ENCODE results near the gene C15orf39.
A peak's percentile ranks its signal among the peaks of the same experiment; 100 is the strongest.
"Not testable (repeated sequence)": the region's sequence is repeated elsewhere in the genome, so short reads cannot be mapped to it uniquely, and the experiment has no call there.

C15orf39 gene

DNA sequence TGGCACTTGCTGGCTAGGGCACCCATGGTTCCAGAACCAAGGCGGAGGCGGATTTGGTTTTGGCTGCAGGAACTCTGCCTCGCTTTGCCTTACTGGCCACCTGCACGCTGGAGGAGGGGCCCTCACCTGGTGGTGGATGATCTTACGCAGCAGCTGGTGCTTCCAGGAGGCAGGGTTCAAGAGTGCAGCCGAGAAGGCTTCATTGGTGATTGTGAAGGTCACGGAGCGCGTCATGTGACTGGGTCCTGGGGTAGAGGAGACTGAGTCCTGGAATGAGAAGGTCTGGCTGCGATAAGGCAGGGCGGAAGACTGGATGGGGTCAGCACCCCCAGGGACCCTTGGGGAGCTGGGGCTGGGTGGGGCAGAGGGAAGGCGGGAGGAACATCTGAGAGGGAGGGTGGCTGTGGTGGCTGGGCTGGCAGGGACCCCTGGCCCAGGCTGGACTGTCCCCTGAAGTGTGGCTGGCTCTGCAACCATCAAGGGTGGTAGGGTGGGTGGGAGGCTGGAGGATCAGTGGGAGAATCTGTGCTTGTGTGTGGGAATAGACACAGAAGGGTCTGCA, 30.7 kb downstream of the C15orf39 start:
- DNase-seq (no peak), ATAC-seq (no peak)

DNA sequence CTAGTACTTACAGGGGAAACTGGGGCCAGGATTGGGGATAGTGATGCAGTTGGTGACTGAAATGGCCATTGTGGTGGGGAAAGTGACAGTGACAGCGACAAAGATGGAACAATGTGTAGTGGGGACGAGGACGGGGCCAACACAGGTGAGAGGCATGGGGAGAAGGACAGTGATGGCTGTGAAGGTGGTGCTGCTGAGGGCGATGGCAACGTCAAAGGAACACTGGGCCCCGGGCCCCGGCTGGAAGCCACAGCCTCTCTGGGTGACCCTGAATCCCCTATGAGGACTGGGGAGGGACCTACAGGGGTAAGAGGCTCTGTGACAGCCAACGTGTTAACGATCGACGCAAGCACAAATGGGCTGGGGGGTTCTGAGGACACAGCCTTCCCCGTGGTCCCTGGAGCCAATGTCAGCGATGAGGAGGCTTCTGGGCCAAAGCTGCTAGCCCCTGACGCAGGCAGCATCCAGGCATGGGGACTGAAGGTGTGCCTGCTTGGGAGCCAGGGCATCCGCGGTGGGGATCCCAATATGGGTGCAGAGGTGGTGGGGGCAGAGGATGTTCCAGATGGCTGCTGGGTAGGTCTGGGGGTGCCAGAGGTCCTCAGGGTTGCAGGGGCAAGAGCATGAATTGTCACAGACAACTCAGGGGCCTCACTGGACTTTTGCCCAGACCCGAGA, 31.3 kb downstream of the C15orf39 start:
- ATAC-seq (no peak), DNase-seq (no peak)

DNA sequence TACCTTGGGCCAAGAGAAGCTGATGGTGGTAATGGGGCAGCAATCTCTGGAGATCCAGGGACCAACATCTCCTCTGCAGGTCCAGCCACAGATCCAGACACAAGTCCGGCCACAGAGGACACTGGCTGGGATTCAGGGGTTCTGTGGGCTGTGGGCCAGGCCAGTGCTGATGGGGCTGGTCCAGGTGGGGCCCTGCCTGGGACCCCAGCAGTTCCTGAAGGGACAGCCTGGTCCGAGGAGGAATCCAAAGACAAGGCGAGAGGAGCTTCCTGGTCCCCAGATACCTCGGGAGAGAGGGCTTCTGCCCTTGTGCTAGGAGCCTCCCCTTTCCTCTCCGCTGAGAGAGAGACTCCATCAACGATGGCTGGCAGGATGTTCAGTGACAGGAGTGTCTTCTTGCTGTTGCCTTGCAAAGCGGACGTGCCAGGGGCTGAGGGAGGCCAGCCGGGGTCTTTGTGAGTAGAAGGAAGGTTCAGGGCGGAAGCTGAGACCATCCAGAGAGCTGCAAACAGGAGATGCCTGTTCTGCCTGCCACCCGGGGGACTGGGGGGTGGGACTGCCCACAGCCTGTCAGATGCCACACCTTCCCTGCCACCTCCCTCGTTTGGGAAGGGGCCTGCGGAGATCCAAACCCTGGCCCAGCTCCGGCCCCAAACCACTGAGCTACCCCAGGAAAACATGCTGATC, 32.0 kb downstream of the C15orf39 start:
- no peak for DNase-seq
- no peak for ATAC-seq

DNA sequence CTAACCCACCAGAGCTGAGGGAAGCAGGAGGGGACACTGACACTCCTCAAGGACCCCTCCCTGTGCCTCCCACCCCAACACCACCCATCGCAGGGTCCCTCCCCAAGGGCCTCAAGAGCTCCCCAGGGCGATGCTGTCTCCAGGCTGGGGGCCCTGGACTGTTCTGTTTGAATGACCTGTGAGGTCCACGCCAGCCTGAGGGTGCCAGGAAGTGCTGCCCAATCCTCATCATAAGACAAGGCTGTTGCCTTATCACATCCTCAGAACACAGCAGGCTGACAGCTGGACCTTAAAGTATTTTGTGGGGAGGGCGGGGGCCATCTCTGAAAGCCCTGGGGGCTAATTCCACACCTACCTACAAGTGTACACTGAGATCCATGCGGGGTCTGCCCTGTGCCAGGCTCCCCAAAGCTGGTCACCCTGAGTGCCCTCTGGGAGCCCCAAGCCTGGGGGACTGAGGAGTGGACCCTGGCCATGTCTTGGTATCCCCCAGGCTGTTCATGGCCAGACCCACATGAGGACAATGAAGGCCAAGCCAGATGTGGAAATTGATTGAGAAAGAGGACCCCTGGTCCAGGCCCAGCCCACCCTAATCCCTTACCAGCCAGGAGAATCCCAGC, 32.6 kb downstream of the C15orf39 start:
- no peak for ATAC-seq
- no peak for DNase-seq

DNA sequence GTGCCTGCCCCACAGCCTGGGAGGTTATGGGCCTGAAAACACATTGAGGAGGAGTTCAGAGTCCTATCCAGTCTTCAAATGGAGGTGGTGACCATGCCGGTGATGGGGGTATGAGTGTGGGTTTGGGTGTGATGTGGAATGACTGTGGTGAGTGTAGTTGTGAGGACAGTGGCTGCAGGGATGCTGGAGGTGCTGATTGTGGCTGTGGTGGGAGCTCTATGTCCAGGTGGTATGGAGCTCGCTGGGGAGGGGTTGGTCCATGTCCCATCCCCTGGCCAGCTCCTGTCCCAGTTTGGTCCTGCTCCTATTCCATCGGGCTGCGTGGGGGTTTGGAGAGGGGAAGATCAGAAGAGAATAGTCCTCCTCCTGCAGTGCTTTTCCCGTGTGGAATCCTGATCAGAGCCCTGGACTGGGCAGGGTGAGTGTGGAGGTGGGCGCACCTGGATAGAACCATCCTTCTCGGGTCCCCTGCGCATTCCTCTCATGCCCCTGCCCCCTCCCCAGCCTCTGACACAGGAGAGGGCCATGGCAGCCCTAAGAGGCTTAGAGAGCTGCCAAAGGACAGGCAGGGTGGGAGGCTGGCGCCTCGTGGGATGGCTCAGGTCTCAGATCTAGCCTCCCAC, 33.5 kb downstream of the C15orf39 start:
- ATAC-seq (no peak), DNase-seq (no peak)

DNA sequence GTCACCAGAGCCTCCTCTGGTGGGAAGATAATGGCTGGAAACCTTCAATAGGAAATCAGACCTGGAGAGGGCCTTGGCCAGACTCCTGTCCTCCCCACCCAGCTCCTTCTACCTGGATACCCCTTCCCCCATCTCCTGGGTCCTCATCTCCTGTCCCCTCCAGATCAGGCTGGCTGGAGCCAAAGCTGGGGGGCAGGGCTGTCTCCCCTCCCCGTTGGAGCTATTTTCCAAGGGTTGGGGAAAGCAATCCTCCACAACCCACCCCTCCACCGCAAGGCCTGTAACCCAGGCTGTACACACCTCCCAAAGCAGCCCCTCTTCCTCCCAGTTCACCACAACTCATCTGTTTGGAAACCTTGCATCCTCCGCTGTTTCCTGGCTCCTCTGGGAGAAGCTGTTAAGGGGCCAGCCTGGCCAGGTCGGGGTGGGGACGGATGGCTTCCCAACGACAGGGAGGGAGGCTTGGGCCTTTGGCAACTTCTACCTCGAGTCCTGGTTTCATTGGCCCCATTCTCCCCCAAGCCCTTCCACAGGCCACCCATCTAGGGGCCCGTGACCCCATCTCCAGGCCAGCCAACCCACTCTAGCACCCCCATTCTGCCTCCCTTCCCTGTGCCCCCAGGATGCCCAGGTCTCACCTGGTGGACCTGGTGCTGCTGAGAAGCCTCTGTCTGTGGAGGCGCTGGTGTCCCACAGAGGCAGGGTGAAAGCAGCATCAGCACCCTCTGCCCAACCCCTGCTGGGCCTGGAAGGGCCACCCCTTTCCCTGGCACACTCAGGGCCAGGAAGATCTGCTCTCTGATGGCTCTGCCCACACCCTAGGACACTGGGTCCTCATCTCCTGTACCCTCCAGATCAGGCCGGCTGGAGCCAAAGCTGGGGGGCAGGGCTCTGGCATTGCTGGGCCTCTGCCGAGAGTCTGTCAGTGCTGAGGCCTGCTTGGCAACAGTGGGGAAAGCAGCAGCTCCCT, 34.4 kb downstream of the C15orf39 start:
- no peak for ATAC-seq
- DNase-seq = no peak

DNA sequence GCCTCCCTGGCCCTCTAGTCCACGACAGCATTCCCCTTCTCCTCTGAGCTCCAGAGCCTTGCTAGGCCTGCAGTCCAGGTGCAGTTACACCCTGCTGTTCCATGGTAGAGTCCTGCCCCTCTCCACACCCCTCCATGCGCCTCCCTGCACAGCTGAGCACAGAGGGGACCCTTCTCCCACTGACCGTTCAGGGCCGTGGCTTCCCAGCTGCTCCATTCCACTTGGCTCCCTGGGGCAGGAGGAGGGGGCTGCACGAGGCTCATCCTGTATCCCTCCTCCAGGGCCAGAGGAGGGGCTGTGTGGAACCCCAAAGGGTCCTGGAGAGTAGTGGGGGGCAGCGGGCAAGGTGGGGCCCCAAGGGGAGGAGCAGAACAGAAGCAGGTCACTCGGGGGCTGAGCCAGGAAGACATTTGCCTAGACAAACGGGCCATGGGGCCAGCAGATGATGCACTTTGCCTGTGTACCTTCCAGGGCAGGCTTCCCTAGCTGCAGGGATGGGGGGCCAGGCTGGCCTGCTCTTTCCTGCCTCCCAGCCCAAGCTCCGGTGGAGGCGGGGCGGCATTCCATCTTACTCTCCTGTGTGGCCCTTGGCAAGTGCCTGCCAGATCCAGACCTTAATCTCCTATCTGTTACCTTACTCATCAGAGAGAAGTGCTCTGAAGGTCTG, 35.8 kb downstream of the C15orf39 start:
- peak; percentile 9 for ATAC-seq

DNA sequence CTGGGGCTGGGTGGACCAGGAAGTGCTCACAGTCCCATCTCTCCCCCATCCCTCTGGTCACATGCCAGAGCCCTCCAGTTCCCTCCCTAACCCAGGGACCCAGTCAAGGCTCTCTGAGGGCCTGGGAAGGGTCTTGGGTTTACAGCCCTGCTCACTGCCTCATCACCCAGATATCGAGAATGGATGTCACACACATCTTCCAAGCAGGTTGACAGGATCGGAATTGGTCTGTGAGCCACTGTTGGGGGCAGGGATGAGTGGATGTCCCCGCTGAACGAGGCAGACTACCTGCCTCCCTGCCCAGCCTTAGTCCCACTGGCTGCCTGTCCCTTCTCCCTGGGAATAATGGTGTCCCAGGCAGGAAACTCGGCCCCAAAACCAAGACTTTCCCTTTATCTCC, 36.5 kb downstream of the C15orf39 start:
- ATAC-seq = no peak
- no peak for DNase-seq

More for the DNA sequence above, 35.8 kb downstream of the C15orf39 start:
- DNase-seq = no peak

DNA sequence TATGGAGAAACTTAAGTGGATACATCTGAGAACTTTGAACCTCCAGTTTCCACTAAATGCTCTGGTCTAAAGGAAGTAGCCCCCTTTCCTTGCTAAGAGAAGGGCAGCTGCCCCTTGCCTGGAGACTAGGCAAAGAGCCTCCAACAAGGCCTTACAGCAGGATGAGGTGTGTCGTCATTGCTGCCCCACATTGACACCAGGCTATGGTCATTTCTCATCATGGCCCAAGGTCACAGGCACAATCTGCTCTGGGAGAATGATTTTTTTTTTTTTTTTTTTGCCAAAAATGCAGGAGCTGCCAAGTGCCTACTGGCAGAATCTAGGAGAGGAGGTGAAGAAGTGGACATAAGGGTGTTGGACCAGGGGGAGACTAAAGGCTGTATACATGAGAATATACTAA, 44.1 kb downstream of the C15orf39 start:
- not testable (repeated sequence) for DNase-seq, ATAC-seq

DNA sequence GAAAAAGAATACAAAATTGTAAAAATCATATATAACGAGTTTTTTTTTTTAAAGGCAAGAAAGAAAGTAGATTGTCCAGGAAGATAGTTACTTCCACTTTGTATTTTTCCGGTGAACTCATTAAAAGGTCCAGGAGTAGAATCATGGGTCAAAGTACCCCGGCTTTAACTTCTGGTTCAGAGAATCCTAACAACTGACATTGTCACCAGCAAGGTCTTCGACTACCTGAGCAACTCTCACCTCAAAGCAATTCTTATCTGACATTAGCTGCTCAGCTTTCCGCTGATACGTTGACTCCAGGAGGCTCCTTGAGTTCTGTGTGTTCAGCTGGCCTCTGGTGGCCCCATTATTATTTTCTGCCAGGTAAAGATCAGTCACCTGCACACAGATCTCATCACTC, 47.3 kb downstream of the C15orf39 start:
- not testable (repeated sequence) for ATAC-seq, DNase-seq

DNA sequence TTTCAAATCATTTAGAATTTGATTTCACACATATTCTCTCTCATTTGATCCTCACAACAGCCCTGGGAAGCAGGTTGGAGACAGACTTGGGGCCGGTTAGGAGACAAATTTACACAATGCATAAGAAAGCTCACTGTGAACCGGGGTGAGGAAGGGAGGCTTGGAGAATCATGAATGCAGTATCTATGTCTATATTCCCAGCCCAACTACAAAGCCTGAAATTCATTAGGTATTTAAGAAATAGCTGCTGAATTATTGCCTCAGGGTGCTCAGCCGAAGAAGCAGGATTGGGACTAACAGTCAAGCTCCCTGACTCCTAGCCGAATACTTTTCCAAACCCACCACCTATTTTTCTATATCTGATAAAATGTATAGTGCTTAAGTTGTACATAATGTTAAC, 48.0 kb downstream of the C15orf39 start:
- no peak for DNase-seq
- ATAC-seq = no peak

DNA sequence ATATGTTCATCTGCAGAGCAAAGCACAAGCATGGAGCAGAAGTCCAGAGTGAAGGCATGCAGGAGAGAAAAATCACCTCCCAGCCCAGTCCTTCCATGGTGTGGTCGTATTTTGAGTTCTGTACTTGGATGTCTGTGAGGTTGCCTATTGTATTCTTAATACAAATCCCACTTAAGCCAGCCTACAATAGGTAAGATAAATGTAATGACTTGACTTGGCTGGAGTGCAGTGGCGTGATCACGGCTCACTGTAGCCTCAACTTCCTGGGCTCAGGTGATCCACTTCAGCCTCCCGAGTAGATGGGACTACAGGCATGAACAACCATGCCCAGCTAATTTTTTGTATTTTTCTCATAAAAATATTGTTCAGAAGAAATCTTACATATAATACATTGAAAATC, 49.7 kb downstream of the C15orf39 start:
- not testable (repeated sequence) for ATAC-seq, DNase-seq

DNA sequence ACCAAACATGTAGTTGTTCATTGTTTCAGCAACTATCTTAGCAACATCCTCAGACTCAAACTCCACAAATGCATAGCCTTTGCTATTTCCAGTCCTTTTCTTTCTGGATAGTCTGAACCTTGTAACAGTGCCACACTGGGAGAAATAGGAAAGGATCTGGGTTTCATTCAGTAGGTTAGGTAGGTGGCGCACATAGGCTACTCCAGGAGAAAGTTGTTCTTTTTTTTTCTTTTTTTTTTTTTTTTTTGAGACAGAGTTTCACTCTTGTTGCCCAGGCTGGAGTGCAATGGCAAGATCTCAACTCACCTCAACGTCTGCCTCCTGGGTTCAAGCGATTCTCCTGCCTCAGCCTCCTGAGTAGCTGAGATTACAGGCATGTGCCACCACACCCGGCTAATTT, 50.6 kb downstream of the C15orf39 start:
- ATAC-seq, DNase-seq: not testable (repeated sequence)

DNA sequence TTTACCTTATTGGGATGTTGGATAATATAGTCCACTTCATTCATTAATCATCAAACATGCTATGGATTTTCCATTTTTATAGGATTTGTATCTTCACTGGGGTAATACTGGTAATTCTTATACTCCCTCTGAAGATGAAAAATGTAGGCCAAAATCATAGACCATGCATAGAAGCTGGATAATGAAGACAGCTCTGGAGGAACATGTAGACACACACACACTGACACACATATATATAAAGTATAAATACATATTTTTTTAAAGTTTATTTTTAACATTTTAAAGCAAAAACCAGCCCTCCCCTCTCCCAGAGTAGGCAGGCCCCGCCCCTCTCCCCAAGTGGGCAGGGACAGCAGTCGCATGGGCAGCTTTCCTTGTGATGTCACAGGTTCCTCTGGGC, 56.4 kb downstream of the C15orf39 start, which contains the start of gene GOLGA6C:
Gene GOLGA6C (plus strand): TSS at position 301 of the 400 bp plus-strand sequence. CDS start 265 bp downstream, outside the sequence.
- DNase-seq, ATAC-seq: not testable (repeated sequence)

DNA sequence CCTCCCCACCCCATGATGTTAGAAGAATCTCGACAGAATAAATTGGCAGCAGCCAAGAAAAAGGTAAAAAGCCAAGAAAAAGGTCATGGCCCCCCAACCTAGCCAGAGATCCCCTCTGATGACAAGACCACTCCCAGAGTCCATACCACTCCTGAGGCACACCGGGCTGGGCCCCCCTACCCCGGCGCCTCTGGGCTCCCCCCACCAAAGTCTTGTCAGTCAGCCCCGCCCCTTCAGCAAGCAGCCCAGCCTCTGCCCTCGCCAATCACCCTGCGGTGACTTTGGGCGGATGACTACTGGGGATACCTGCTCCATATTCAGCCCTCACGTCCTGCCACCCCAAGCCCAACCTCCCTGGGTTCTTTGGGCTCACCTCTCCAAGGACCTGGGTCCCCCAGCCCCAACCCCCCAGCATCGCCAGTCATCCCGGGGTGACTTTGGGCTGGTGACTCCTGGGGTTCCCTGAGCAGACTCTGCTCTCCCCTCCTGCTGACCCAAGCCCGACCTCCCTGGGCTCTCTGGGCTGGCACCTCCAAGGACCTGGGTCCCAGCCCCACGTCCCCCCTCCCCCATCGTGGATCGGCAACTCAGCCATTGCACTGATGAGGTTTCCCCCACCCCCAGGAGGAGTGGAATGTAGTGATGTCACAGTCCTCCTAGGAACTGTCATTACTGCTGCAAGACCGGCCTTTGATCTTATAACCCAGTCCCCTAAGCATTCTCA, 57.1 kb downstream of the C15orf39 start:
- DNase-seq, ATAC-seq: not testable (repeated sequence)

DNA sequence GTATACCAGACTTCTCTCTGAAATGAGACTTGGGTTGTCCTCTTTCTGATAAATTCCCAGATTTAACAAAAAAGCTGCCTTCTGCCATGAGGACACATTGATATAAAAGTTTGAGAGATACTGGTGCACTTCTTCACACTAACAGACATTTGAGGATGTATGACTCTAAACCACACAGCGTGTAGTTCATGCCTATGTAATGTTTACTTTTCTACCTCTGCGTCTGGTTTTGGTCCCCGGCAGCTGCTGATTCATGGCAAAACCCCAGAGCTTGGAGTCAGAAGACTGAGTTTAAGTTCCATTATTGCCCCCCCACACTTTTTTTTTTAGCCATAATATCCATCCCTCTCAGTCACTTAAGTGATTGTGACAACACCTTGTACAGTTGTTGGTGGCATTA, 58.2 kb downstream of the C15orf39 start:
- DNase-seq, ATAC-seq: not testable (repeated sequence)

All from stimulated activated naive CD8-positive, alpha-beta T cell treated with anti-CD3 and anti-CD28 coated beads, Interleukin-15, Interleukin-2, amounts not matched to agents 100 U/mL and 50 U/mL, for 24 hours (primary cell).